ENCODE measurements around the gene SCARF2.

DNA sequence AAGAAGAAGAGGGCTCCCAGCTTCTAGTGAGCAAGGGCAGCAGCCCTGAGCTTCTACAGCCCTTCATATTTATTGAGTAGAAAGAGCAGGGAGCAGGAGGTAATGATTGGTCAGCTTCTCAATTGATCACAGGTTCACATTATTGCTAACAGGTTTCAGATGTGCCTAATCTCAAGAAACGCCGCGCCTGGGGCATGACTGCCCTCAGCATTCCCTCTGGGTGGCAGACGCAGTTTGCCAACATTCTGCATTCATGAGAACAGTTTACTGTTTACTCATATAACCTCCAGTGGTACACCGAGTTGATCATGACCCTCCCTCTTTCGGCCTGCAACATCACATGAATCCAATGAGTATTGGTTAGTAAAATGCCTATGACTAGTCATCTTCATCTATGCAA is 48.3 kb downstream of the SCARF2 start:
- TF ChIP-seq EZH2 (IDR thresholded peaks at IDR 0.05; ENCODE audit: insufficient read depth, poor library complexity, severe bottlenecking) (no peak), EZH2phosphoT487 (IDR thresholded peaks at IDR 0.05; ENCODE audit: insufficient read depth, low read depth) (no peak)

Measured in GM23248 (cell line).